HG03025 (cell line): ENCODE results near the gene TTLL10.

Experiments used
- ATAC-seq: cut with Tn5 transposase; IDR thresholded peaks from one replicate; pipeline ENCODE4 v1.9.1; 2021; ENCODE audit warnings: mild to moderate bottlenecking, moderate library complexity; ENCODE audit not compliant: unreplicated experiment, low FRiP score

TTLL10 gene, protein sequence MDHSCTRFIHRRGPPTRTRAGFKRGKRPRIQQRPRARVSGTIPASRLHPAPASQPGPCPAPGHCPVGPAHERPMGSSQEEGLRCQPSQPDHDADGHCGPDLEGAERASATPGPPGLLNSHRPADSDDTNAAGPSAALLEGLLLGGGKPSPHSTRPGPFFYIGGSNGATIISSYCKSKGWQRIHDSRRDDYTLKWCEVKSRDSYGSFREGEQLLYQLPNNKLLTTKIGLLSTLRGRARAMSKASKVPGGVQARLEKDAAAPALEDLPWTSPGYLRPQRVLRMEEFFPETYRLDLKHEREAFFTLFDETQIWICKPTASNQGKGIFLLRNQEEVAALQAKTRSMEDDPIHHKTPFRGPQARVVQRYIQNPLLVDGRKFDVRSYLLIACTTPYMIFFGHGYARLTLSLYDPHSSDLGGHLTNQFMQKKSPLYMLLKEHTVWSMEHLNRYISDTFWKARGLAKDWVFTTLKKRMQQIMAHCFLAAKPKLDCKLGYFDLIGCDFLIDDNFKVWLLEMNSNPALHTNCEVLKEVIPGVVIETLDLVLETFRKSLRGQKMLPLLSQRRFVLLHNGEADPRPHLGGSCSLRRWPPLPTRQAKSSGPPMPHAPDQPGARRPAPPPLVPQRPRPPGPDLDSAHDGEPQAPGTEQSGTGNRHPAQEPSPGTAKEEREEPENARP

GRCh38 chr1:1173793-1174415, at the start of gene TTLL10:
Gene TTLL10 (plus strand): TSS chr1:1173880. CDS start chr1:1179216, 5,336 bp downstream.
- no peak for ATAC-seq

DNA sequence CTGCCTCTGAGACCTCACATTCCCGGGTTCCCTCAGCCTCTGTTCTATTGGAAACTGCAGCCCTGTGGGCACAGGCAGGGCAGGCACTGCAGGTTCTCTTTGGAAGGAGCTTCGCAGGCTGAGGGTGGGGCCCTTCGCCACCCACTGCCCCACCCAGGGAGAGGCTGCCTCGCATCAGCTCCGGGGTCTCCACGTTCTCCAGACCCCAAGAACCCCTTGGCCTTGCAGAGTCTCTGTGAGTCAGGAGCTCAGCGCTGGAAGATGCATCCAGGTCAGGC, 49.2 kb upstream of the TTLL10 start:
- ATAC-seq, result no peak

DNA sequence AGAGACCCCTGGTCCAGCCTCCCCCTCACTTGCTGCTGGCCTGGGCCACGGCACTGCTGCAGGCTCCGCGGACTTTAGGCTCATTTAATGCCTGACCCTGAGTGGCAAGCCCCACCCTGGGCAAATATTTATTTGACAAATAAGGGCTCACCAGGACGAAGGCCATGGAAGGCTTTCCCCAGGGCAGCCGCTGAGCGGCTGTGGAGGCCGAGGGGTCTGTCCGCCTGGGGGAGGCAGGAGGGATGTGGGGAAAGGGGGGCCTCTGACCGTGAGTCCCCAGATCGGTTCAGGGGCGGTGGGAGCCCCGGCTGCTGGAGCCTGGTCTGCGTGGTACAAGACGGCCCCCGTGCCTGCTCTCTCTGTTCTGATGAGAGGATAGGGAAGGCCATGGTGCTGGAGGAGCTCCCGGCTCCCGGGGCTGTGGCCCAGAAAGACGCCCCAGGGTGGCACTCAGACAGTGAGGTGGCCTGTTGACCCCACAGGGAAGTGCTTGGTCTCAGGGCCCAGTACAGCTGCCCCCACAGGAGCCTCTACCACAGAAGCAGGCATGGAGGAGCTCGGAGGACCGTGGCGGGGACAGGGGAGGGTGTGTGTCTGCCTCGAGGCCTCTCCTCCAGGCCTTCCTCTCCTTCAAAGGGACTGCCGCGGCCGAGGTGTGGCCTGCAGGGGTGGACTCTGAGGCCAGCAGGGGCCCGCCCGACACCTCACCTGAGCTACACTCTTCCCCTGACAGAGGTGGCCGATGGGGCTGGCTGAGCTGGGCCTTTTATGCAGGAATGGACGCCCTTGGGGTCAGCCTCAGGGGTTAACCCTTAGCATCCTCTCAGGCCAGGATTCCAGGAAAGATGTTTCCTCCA, 48.7 kb upstream of the TTLL10 start:
- no peak for ATAC-seq

DNA sequence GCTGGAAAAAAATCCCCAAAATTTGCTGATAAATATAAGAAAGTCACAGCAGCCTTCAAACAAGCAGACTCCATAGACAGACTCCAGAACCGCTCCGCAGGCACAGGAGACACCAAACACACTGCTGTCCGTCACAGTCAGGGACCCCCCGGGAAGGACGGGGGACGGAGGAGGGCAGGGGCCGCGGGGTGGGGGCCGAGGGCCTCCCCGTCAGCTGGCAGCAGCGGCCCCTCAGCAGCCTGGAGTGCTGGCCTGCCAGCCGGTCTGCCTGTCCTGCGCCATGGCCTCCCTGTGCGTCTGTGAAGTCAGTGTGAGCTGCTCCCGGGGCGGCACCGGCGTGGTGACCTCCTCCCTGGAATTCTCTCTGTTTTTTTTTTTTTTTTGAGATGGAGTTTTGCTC, 47.7 kb upstream of the TTLL10 start:
- no peak for ATAC-seq

GRCh38 chr1:1127551-1128451, 45.9 kb upstream of the TTLL10 start:
- ATAC-seq, result no peak

GRCh38 chr1:1128454-1129139, 45.1 kb upstream of the TTLL10 start:
- ATAC-seq, result no peak

GRCh38 chr1:1129381-1129821, 44.3 kb upstream of the TTLL10 start:
- no peak for ATAC-seq

GRCh38 chr1:1130206-1131120, 43.2 kb upstream of the TTLL10 start:
- no peak for ATAC-seq

DNA sequence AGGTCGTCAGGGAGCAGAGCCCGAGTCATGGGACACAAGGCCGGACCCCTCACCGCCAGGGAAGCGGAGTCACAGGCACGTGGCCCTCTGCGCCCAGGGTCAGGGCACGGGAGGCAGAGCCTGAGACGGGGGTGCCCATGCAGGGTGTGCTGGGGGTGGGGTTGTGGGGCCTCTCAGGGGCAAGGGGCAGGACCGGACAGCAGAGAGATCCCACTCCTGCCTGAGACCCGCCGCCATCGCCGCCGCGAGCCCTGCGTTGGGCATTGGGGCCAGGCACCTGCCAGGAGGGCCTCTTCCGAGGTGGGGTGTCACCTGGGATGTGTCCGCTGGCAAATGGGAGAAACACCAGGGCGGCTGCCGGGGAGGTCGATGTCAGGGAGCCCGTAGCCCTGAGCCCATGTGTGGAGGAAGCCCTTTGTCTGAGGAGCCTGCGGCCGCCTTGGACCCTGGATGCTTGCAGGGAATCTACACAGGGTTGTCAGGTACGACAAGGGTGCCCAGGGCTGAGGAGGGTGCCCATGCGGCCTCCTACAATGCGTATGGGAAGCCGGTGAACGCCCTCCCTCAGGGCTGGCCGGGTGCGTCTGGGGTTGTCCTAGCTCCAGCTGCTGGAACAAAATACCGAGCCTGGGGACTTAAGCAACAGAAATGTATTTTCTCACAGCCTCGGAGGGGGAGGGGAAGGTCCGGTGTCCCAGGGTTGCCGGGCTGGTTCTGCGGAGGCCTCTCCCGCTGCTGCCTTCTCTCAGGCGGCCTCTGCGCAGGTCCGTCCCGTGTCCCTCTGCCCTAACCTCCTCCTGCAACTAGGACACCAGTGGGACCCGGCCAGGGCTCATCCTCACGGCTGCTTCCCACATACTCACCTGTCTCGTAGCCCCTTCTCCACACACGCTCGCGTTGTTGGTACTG, 41.4 kb upstream of the TTLL10 start:
- ATAC-seq, result no peak

- no peak for ATAC-seq
These were observed 40.5 kb upstream of the TTLL10 start for GRCh38 chr1:1132956-1133750.

DNA sequence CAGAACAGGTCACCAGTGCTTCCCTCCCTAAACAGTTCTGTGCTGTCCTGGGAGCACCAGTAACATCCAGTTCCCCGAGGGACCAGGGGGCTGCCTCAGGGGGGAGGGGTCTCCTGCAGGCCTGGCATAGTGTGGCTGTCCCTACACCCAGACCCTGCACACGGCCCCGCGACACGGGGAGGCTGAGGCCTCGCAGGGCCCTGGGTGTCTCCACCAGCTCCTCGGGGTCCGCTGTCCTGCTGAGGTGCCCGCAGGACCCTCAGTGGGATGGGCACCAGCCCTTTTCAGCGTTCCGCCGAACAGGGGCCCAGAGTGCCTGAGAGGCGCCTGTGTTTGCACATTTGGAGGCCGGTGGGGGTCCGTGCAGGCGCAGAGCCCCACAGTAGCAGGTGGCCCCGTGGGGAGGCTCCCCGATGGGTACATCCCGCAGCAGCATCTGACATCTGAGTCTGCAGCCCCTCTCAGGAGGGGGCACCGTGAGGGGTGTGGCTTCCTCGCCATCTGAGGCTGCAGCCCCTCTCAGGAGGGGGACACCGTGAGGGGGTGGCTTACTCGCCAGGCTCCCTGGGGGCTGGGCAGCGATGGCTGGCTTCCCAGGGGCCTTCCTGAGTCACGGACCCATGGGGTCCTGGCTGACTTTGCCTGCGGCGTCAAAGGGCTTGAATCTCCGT, 39.2 kb upstream of the TTLL10 start:
- no peak for ATAC-seq

DNA sequence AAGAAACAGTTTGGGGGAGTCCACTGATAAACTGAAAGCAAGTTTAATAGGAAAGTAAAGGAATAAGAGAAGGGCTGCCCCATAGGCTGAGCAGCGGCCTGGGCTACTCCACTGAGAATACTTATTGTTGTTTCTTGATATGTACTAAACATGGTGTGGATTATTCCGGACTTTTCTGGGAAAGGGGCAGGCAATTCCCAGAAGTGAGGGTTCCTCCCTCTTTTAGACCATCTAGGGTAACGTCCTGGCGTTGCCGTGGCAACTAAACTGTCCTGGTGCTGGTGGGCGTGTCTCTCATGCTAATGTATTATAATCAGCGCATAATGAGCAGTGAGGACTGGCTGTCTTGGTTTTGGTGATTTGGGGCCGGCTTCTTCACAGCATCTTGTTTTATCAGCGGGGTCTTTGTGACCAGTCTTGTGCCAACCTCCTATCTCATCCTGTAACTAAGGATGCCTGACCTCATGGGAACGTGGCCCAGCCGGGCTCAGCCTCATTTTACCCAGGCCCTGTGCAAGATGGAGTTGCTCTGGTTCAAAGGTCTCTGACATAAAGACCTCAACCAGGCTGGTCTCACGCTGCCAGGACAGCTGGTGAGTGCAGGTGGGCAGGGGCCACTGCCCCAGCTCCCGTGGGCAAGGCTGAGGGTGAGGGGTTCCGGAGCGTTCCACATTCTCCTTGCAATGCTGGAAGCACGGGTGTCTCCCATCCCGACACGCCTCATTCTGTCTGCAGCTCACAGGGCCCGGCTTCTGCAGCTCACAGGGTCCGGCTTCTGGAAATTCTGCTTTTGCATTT, 38.1 kb upstream of the TTLL10 start:
- ATAC-seq, result no peak

GRCh38 chr1:1136547-1137230, 37.0 kb upstream of the TTLL10 start:
- no peak for ATAC-seq

DNA sequence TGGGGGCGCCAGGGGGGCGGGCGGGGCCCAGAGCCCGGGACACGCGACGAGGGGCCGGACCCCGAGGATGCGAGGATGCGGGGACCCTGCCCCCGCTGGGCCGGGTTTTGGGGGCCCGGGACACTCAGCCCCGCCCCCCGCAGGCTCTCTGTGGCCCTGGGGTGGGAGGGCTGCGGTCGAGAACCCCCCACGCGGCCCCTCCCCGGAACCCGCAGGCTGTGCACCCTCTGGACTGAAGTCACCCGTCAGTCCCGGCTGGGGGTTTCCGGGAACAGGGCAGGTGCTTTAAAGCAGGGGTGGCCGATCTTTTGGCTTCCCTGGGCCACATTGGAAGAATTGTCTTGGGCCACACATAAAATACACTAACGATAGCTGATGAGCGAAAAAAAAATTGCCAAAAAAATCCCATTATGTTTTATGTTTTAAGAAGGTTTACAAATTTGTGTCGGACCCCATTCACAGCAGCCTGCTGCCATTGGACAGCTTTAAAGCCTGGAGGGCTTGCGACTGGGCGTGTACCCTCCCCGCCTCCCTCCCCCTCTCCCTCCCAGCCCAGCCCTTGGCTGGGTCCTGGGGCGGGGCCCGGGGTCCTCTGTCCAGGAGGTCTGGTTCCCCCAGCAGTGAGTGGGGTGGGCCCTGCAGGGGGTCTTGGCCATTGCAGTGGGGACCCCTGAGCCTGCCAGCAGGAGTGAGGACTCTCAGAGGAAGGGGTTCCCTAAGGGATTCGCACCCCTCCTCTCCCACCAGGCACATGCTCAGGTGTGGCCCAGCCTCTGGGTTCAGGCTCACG, 36.2 kb upstream of the TTLL10 start:
- ATAC-seq, result no peak
